Smooth muscle cell of the brain vasculature (primary cell): ENCODE data around the gene EXOSC5.
"Not testable (repeated sequence)": the region's sequence is repeated elsewhere in the genome, so short reads cannot be mapped to it uniquely, and the experiment has no call there.

Experiments
- DNase-seq: peaks from one replicate; pipeline ENCODE4 v3.0.0-alpha.2; 2012; ENCODE audit warnings: low read depth, low spot score

Gene EXOSC5

GRCh38 chr19:41405776-41406175 is 8.6 kb upstream of the EXOSC5 start:
- DNase-seq: no peak

- DNase-seq: no peak
Measured at GRCh38 chr19:41403181-41403970, 6.2 kb upstream of the EXOSC5 start.

- no peak for DNase-seq
Measured at GRCh38 chr19:41402010-41402409, 4.9 kb upstream of the EXOSC5 start.

- no peak for DNase-seq
Measured at GRCh38 chr19:41401483-41401882, 4.3 kb upstream of the EXOSC5 start.

GRCh38 chr19:41399525-41399924 is 2.4 kb upstream of the EXOSC5 start:
- no peak for DNase-seq

GRCh38 chr19:41399091-41399490 is 1.9 kb upstream of the EXOSC5 start:
- no peak for DNase-seq

- DNase-seq: no peak
Measured at GRCh38 chr19:41398598-41398997, 1.4 kb upstream of the EXOSC5 start.

- DNase-seq: no peak
Measured at GRCh38 chr19:41398050-41398418, 875 bp upstream of the EXOSC5 start.

- DNase-seq: no peak
Measured at GRCh38 chr19:41395355-41395754, 1.8 kb downstream of the EXOSC5 start.

GRCh38 chr19:41392775-41393174 is 4.4 kb downstream of the EXOSC5 start:
- no peak for DNase-seq

- DNase-seq: no peak
Measured at GRCh38 chr19:41391618-41392017, 5.5 kb downstream of the EXOSC5 start.

GRCh38 chr19:41386442-41386841 is 10.7 kb downstream of the EXOSC5 start:
- no peak for DNase-seq

GRCh38 chr19:41384351-41384750 is 12.8 kb downstream of the EXOSC5 start:
- no peak for DNase-seq

- DNase-seq: not testable (repeated sequence)
Measured at GRCh38 chr19:41381536-41381935, 15.6 kb downstream of the EXOSC5 start.

GRCh38 chr19:41377977-41378709 is 19.0 kb downstream of the EXOSC5 start:
- DNase-seq: no peak

GRCh38 chr19:41376998-41377365 is 20.2 kb downstream of the EXOSC5 start:
- no peak for DNase-seq

GRCh38 chr19:41376241-41376997 is 20.7 kb downstream of the EXOSC5 start, which contains the start of gene TMEM91:
TMEM91 (plus strand) TSS chr19:41376533; CDS start chr19:41378310, 1,777 bp downstream.
- DNase-seq: no peak

GRCh38 chr19:41373993-41374392 is 23.2 kb downstream of the EXOSC5 start:
- DNase-seq: peak; percentile 93

- DNase-seq: no peak
Measured at GRCh38 chr19:41372501-41372900, 24.7 kb downstream of the EXOSC5 start.

GRCh38 chr19:41371541-41371940 is 25.6 kb downstream of the EXOSC5 start:
- no peak for DNase-seq

- not testable (repeated sequence) for DNase-seq
Measured at GRCh38 chr19:41371119-41371518, 26.0 kb downstream of the EXOSC5 start.

GRCh38 chr19:41369769-41370168 is 27.4 kb downstream of the EXOSC5 start:
- DNase-seq: no peak
